ENCODE data around the gene CHP1. TPM values are rescaled to one million over a fixed set of nuclear protein-coding genes. Genes with fewer than 3 reads are reported as not detected.
"Not testable (repeated sequence)": the region's sequence is repeated elsewhere in the genome, so short reads cannot be mapped to it uniquely, and the experiment has no call there.

Gene CHP1
- total RNA-seq, 3 donors from 2014 or later (not counting 1 experiment from before 2014, with no cell fraction given) = 50.7 to 55.9 (median 51.3) TPM

DNA sequence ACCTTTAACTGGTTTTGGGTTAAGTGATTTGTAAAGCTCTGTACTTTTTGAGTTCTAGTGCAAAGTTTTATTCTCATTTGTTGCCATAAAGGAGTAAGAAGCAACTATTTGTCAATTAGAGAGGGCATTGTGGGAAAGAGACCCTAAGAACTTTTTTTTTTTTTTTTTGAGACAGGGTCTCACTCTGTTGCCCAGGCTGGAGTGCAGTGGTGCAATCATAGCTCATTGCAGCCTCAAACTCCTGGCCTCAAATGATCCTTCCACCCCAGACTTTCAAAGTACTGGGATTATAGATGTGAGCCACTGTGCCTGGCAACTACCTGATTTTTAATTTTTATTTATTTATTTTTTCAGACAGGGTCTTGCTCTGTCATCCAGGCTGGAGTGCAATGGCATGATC is 4.9 kb downstream of the CHP1 start:
- TF ChIP-seq, protein P1, sequence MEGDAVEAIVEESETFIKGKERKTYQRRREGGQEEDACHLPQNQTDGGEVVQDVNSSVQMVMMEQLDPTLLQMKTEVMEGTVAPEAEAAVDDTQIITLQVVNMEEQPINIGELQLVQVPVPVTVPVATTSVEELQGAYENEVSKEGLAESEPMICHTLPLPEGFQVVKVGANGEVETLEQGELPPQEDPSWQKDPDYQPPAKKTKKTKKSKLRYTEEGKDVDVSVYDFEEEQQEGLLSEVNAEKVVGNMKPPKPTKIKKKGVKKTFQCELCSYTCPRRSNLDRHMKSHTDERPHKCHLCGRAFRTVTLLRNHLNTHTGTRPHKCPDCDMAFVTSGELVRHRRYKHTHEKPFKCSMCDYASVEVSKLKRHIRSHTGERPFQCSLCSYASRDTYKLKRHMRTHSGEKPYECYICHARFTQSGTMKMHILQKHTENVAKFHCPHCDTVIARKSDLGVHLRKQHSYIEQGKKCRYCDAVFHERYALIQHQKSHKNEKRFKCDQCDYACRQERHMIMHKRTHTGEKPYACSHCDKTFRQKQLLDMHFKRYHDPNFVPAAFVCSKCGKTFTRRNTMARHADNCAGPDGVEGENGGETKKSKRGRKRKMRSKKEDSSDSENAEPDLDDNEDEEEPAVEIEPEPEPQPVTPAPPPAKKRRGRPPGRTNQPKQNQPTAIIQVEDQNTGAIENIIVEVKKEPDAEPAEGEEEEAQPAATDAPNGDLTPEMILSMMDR (IDR thresholded peaks at IDR 0.05) = no peak
- H3K27me3 ChIP-seq (ENCODE audit: control insufficient read depth, insufficient read depth, low read length) = no peaks in the 10 kb centered on the region
- intact Hi-C loops (cut with micrococcal nuclease) = no loop called here
- H3K36me3 Mint-ChIP-seq = no peaks in the 10 kb centered on the region
- peaks cover 27 to 29% of the 10 kb centered on the region in 2 donors for H3K4me1 Mint-ChIP-seq
- DNase-seq (no peak), ATAC-seq (no peak)
- H3K9me3 Mint-ChIP-seq = no peaks in the 10 kb centered on the region
- H3K4me3 ChIP-seq (ENCODE audit: low read length) = no peak overlapping the region
- peaks cover 10% of the 10 kb centered on the region for H3K4me1 ChIP-seq (ENCODE audit: control insufficient read depth, insufficient read depth, low read length)
- no peak overlapping the region for H3K27ac ChIP-seq (ENCODE audit: low read length)
- no peaks in the 10 kb centered on the region for H3K9me3 ChIP-seq (ENCODE audit: control insufficient read depth, insufficient read depth, low read length)
- H3K4me3 Mint-ChIP-seq = no peak overlapping the region
- no peaks in the 10 kb centered on the region for H3K27me3 Mint-ChIP-seq (ENCODE audit: low read depth in 2 of 2)
- no peaks in the 10 kb centered on the region for H3K36me3 ChIP-seq (ENCODE audit: control insufficient read depth, insufficient read depth, low read length)
- no peak overlapping the region for H3K27ac Mint-ChIP-seq

- Mint-ChIP-seq H3K9me3 (no peaks in the 10 kb centered on the region), H3K36me3 (no peaks in the 10 kb centered on the region), H3K27ac (no peak overlapping the region), H3K27me3 (ENCODE audit: low read depth in 2 of 2) (no peaks in the 10 kb centered on the region), H3K4me1 (peaks cover 9 to 11% of the 10 kb centered on the region in 2 donors), H3K4me3 (no peak overlapping the region)
- no peak overlapping the region for H3K4me3 ChIP-seq (ENCODE audit: low read length)
- H3K36me3 ChIP-seq (ENCODE audit: control insufficient read depth, insufficient read depth, low read length) = peaks cover 5% of the 10 kb centered on the region
- TF ChIP-seq, protein P1 (IDR thresholded peaks at IDR 0.05) = no peak
- intact Hi-C loops (cut with micrococcal nuclease) = no loop called here
- H3K4me1 ChIP-seq (ENCODE audit: control insufficient read depth, insufficient read depth, low read length) = no peaks in the 10 kb centered on the region
- no peak overlapping the region for H3K27ac ChIP-seq (ENCODE audit: low read length)
- no peak for ATAC-seq
- WGBS (ENCODE audit: insufficient coverage) = 96% methylated on average over 3 of the region's 5 CpGs
- H3K27me3 ChIP-seq (ENCODE audit: control insufficient read depth, insufficient read depth, low read length) = no peaks in the 10 kb centered on the region
- H3K9me3 ChIP-seq (ENCODE audit: control insufficient read depth, insufficient read depth, low read length) = no peaks in the 10 kb centered on the region
- DNase-seq = no peak
Measured at GRCh38 chr15:41238100-41238499, 7.0 kb downstream of the CHP1 start.

DNA sequence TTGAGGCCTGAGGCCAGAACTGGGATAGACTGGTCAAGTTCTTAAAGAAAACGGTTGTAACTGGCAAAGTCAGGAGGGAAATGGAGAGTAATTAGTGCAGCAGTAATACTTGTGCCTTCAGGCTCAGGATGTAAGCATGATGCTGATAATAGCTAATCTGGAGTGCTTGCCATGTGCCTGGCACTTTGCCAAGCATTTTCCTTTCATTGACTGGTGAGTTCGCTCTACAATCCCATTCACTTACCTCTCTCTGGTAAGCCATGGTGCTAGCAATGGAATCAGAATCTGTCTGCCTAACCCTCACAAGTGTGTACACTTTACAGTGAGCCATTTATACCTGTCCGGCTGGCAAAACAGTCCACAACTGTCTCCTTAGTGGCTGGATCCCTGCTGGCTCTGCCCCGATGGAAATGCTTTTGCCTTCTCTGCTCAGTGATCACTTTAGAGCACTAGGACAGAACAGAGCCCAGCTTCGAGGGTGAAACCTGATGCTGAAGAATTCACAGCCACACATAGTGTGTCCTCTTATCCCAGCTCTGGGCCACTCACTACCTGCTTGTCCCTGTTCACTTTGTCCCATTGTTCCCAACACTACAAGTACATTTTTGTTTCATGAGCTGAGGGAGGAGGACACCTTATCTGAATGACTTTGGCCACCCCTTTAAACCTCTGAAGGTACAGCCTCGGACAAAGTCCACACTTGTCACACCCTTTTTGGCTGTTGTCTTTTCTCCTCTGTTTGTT is 10.3 kb downstream of the CHP1 start:
- Histone ChIP-seq H3K27ac (ENCODE audit: low read length) (no peak overlapping the region), H3K9me3 (ENCODE audit: control insufficient read depth, insufficient read depth, low read length) (no peaks in the 10 kb centered on the region), H3K27me3 (ENCODE audit: control insufficient read depth, insufficient read depth, low read length) (no peaks in the 10 kb centered on the region), H3K36me3 (ENCODE audit: control insufficient read depth, insufficient read depth, low read length) (peaks cover 19% of the 10 kb centered on the region), H3K4me1 (ENCODE audit: control insufficient read depth, insufficient read depth, low read length) (no peaks in the 10 kb centered on the region), H3K4me3 (ENCODE audit: low read length) (no peak overlapping the region)
- DNase-seq (no peak), ATAC-seq (no peak)
- no peaks in the 10 kb centered on the region for H3K9me3 Mint-ChIP-seq
- no peaks in the 10 kb centered on the region for H3K27me3 Mint-ChIP-seq (ENCODE audit: low read depth in 2 of 2)
- no peak overlapping the region for H3K4me3 Mint-ChIP-seq
- TF ChIP-seq, protein P1 (IDR thresholded peaks at IDR 0.05) = no peak
- intact Hi-C loops (cut with micrococcal nuclease) = no loop called here
- H3K27ac Mint-ChIP-seq = no peak overlapping the region
- H3K4me1 Mint-ChIP-seq = no peaks in the 10 kb centered on the region
- WGBS (ENCODE audit: insufficient coverage) = 89% methylated on average over 6 of the region's 6 CpGs
- no peaks in the 10 kb centered on the region for H3K36me3 Mint-ChIP-seq

DNA sequence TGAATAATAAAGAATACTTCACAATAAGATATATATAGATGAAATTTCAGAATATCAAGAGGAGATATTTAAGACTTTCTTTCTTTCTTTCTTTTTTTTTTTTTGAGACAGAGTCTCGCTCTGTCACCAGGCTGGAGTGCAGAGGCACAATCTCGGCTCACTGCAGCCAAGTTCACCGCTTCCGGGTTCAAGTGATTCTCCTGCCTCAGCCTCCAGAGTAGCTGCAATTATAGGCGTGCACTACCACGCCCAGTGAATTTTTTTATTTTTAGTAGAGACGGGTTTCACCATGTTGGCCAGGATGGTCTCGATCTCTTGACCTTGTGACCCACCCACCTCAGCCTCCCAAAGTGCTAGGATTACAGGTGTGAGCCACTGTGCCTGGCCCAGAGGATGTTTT is 19.7 kb downstream of the CHP1 start:
- H3K27ac ChIP-seq (ENCODE audit: low read length); H3K27ac Mint-ChIP-seq; H3K27me3 Mint-ChIP-seq (ENCODE audit: low read depth in 2 of 2); H3K36me3 ChIP-seq (ENCODE audit: control insufficient read depth, insufficient read depth, low read length); H3K27me3 ChIP-seq (ENCODE audit: control insufficient read depth, insufficient read depth, low read length); H3K9me3 ChIP-seq (ENCODE audit: control insufficient read depth, insufficient read depth, low read length); H3K9me3 Mint-ChIP-seq; DNase-seq; H3K4me3 Mint-ChIP-seq; H3K4me1 ChIP-seq (ENCODE audit: control insufficient read depth, insufficient read depth, low read length); H3K36me3 Mint-ChIP-seq; intact Hi-C loops (cut with micrococcal nuclease); H3K4me1 Mint-ChIP-seq; ATAC-seq; H3K4me3 ChIP-seq (ENCODE audit: low read length): not testable (repeated sequence)
- 91% methylated on average over 7 of the region's 8 CpGs for WGBS (ENCODE audit: insufficient coverage)

Measured in natural killer cell (primary cell).